Fibroblast of skin of scalp (primary cell): ENCODE results near the gene PRR23B.

ENCODE experiments used
- DNase-seq: peaks from one replicate; pipeline ENCODE4 v3.0.0-alpha.2; 2013

Gene PRR23B

DNA sequence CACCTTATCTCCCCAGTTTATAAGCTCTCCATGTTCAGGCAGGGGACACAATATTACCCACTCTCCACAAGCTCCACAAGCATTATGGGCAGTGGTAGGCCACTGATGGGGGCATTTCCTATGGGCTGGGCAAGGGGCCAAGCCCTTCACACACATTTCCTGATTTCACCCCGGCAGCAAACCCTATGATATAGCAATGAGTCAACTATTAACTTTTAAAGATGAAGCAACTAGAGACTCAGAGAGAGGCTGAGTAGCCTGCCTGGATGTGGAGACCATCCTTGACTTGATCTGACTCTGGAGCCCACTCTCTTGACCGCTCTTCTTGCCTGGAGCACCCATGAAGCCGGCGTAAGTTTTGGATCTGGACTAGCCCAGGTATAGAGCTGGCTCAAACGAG lies 46.3 kb downstream of the PRR23B start:
- DNase-seq, result peak; percentile 29

GRCh38 chr3:138972941-138973340 lies 47.8 kb downstream of the PRR23B start:
- no peak for DNase-seq

- DNase-seq, result no peak
Measured at GRCh38 chr3:138971766-138972320, 48.9 kb downstream of the PRR23B start.
